Stomach (tissue), 4 donors: ENCODE measurements around the gene C1orf35.

Source experiments
- CTCF ChIP-seq, 7 experiments: fragments of 450-650 bp in 4 of 7; fragments of 200-600 bp in 3 of 7; sonication (generic) in 3 of 7; IDR thresholded peaks; one replicate each; pipeline ENCODE4 v1.5.1; 2016 to 2019; ENCODE audit warnings: antibody characterized with exemption in 7 of 7, control low read depth in 2 of 7, mild to moderate bottlenecking in 1 of 7
- POLR2A ChIP-seq, 4 donors: fragments of 450-650 bp; IDR thresholded peaks; one replicate each; pipeline ENCODE4 v1.6.1; 2016; ENCODE audit warnings: antibody characterized with exemption in 4 of 4, control low read depth in 2 of 4, mild to moderate bottlenecking in 1 of 4, moderate library complexity in 1 of 4
- POLR2AphosphoS5 ChIP-seq, 3 donors: sonication (generic); formaldehyde crosslinking; IDR thresholded peaks; one replicate each; pipeline ENCODE4 v1.6.1; 2016; ENCODE audit warnings: antibody characterized with exemption in 3 of 3

DNA sequence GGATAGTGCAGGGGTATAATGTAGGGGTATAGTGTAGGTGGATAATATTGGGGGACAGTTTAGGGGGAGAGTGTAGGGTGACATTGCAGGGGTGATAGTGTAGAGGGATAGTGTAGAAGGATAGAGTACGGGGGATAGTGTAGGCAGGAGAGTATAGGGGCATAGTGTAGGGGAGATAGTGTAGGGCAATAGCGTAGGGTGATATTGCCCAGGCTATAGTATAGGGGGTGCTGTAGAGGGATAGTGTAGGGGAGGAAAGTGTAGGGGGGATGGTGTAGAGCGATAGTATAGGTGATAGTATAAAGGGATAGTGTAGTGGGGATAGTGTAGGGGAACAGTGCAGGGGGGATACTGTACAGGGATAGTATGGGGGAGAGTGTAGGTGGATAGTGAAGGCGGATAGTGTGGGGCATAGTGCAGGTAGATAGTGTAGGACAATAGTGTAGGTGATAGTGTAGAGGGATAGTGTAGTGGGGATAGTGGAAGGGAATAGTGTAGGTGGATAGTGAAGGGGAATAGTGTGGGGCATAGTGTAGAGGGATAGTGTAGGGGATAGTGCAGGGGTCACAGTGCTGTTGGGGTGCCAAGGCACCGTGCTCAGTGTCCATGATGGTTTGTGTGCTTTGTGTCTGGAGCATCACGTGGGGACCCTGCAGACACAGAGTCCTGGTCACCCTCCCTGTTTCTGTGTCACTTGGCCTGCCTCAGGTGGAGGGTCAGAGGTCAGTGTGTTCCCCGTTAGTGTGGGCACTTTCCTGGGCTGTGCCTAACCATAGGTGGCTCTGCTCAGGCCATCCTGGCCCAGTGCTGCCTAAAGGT, 31.1 kb downstream of the C1orf35 start:
- TF ChIP-seq CTCF (IDR thresholded peaks at IDR 0.05) (no peak), POLR2A (IDR thresholded peaks at IDR 0.05) (no peak), POLR2AphosphoS5 (IDR thresholded peaks at IDR 0.05) (no peak)
